ENCODE results near the gene HECTD3.

HECTD3 gene

DNA sequence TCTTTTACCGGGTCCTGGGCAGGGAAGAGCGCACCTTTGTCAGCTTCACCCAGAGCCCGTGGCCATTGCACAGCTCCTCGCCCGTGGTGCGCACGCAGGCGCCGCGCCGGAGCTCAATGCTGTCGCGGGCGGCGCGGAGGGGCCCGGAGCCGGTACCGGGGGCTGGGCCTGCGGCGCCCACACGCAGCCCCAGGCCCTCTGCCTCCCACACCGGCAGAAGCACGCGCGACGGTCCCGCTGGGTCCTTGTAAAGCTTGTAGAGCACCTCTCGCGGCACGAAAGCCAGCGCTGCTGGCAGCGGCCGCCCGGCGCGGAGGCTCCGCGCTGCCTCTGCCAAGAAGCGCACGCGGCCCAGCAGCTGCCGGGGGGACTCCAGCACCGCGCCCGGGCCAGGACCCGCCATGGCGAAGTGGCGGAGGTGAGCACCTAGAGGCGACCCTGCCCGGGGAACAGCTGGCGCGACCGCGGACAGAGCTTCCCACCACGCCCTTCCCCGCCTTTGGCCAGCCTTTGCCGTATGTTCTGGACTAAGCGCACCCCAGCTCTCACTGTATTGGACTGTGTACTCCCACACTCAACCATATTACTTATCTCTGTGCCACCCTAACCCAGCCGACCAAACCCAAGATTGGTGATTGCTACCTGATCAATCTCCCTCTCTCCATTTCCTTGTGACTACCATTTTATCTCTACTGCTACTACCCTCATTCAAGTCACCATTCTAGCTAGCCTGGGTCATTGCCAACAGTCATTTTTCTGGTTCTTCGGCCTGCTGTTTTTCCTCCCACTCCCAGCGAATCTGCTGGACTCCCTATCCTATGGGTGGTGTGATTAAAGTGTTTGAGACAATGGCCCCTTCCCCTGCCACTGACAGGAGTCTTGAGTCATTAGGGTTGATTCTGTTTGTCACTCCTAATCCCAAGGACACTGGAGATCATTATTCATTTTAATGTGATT, at the start of gene HECTD3:
Gene HECTD3 (minus strand): TSS at position 470 of the 957 bp plus-strand sequence. CDS start 67 bp downstream, at position 403.
- peak; percentile 44 to 49 (median 46) for DNase-seq (ENCODE audit: low read depth in 3 of 3)

DNA sequence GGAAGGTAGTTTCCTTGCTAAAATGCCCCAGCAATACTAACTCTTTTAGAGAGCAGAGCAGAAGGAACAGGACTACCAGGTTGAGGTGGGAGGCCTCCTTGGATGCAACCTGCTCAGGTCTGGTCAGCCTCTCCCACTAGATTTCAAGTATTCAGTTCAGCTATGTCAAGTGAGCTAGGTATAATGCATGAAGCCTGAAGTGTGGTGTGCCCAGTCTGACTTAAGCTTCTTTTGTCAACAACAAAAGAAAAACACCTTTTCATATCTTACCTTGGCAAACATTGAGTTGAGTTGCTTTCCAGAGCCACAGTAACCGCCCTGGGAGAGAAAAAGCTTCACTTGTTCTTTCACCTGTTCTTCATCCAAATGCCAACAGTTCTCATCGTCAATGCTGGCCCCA, 48.7 kb upstream of the HECTD3 start:
- no peak for DNase-seq (ENCODE audit: low read depth in 3 of 3)

DNA sequence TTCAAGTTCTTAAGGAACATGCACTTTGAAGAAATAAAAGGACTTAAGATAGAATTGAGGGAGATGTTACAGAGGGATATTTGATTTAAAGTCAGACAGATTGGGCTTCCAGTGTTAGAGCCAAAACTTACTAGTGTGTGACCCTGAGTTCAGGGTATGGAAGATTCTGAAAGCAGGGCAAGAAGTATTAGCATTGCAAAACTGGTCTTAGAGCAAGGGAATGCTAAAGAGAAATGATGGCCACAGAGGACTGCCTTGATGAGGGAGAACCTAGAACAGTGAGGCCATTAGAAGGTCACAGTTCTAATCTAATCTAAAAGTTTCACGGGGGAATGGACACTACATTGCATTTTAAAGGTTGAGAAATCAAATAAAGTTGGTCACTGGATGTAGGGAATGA, 46.4 kb upstream of the HECTD3 start:
- no peak for DNase-seq (ENCODE audit: low read depth in 3 of 3)

DNA sequence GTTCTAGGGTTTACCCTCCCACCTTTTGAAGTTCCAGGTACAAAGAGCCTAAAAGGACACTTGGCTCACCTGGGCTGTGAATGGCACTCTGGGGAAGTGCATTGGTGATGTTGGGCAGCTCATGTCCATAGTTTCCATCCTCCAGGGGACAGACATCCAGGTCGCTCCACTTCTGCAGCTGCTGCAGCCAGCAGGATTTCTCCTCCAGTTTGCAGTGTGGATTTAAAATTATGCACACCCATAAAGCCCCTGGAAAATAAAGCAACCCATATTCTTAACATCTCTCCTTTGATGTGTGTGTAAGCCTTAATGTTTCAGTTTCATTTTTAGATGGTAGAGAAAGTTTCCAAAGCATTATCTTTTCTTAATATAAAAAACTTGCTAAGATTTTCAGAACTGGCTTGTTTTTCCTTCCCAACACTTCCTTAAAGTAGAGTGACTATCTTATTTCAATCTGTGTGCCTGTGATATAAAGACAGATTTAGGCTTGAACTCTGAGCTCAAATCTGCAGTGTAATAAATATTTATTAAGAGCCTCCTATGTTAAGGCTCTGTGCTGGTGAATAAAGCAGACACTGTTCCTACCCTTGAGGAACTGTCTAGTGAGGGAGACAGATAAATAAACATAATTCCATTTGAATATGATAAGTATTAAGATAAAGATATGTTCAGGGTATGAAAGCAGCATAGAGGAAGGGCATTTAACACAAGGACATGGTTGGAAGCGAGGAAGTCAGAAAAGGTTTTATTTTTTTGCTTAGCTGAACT, 40.1 kb upstream of the HECTD3 start:
- DNase-seq (ENCODE audit: low read depth in 3 of 3) = no peak

DNA sequence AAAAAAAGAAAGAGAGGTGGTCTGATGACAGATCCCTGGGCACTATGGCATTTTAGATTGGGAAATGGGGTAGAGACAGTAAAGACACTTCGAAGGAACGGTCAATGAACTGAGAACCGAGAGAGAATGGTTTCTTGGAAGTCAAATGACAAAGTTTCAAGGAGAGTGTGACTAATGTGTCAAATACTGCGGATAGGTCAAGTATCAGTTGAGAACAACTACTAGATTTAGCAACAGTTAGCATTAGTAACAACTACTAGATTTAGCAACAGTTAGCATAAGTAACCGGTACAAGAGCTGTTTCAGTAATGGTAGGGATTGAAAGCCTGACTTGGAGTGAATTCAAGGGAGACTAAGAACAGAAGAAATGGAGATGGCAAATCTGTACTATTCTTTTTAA, 35.9 kb upstream of the HECTD3 start:
- no peak for DNase-seq (ENCODE audit: low read depth in 3 of 3)

DNA sequence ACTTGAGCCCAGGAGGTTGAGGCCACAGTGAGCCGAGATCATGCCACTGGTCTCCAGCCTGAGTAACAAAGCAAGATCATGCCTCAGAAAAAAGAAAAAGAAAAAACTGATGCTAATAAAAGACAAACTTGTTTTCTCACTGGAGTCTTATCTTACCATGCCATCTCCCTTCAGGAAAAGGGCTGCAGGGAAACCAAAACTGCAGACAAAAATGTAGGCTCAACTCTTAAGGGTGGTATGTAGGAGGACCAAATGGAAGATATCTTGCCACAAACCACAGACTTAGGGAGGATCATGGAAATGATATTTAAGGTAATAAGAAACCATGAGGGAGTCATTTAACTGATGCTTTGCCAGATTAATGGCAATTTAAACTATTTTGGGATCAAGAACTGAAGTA, 33.8 kb upstream of the HECTD3 start:
- DNase-seq (ENCODE audit: low read depth in 3 of 3) = no peak

GRCh38 chr1:45043094-45043493, 32.0 kb upstream of the HECTD3 start:
- no peak for DNase-seq (ENCODE audit: low read depth in 3 of 3)

GRCh38 chr1:45040297-45040696, 29.2 kb upstream of the HECTD3 start:
- DNase-seq (ENCODE audit: low read depth in 3 of 3) = no peak

- no peak for DNase-seq (ENCODE audit: low read depth in 3 of 3)
Measured at GRCh38 chr1:45038661-45039364, 27.7 kb upstream of the HECTD3 start.

DNA sequence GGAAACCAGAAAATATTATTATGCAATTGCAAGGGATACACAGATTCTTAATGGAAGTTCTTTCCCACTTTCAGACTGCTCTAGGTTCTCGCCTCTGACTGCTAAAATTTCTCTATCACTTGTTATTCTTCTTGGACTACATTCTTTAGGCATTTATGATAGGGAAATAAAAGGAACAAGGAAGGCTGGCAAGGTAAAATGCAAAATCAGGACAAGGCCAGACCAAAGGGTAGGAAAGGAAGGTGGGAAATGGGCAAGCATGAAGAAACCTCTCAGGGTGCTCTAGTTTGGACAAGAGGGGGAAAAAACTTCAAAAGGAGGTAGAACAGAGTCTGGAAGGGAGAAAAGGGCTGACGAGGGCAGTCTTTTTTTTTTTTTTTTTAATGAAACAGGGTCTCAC, 27.1 kb upstream of the HECTD3 start:
- no peak for DNase-seq (ENCODE audit: low read depth in 3 of 3)

- no peak for DNase-seq (ENCODE audit: low read depth in 3 of 3)
Measured at GRCh38 chr1:45037456-45037855, 26.3 kb upstream of the HECTD3 start.

DNA sequence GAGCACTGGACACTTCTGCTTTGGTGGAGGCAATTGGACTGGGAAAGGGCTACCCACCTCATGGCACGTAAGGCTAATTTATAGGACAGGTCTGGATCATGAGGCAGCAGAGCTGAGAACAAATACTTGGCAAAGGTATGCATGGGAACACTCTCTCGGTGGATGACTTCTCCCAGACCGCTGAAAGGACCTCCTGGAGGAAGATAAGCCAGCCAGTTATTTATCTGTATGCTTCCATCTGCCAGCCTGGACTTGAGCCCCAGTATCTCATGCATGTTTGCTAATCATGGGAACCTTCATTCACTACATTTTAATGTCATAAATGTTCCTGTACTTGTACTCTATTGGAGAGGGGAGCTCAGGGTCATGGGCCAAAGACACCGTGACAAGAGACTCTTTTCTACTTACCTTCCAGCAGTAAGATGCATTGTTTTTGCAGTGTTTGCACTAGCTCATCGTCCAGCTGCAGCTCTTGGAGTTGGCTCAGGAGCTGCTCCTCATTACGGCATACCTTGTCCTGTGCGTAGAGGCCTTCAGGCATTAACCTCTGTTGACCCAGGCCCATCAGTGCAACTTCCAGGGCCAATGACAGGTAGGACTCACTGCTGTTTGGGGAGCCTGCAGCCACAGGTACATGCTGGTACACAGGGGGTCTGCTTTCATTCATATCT, 24.6 kb upstream of the HECTD3 start:
- no peak for DNase-seq (ENCODE audit: low read depth in 3 of 3)

GRCh38 chr1:45033356-45033755, 22.2 kb upstream of the HECTD3 start:
- DNase-seq (ENCODE audit: low read depth in 3 of 3) = no peak

- DNase-seq (ENCODE audit: low read depth in 3 of 3) = no peak
Measured at GRCh38 chr1:45032837-45033236, 21.7 kb upstream of the HECTD3 start.

- no peak for DNase-seq (ENCODE audit: low read depth in 3 of 3)
Measured at GRCh38 chr1:45026446-45026845, 15.3 kb upstream of the HECTD3 start.

DNA sequence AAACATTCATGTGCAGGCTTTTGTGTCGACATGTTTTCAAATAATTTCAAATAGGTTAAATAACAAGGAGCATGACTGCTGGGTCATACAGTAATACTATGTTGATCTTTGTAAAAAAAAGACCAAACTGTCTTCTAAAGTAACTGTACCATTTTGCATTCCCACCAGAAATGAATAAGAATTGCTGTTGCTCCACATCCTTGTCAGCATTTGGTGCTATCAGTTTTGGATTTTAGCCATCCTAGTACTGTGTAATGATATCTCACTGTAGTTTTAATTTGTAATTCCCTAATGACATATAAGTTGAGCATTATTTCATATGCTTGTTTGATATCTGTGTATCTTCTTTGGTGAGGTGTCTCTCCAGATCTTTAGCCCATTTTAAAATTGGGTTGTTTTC, 12.5 kb upstream of the HECTD3 start:
- DNase-seq (ENCODE audit: low read depth in 3 of 3) = no peak

DNA sequence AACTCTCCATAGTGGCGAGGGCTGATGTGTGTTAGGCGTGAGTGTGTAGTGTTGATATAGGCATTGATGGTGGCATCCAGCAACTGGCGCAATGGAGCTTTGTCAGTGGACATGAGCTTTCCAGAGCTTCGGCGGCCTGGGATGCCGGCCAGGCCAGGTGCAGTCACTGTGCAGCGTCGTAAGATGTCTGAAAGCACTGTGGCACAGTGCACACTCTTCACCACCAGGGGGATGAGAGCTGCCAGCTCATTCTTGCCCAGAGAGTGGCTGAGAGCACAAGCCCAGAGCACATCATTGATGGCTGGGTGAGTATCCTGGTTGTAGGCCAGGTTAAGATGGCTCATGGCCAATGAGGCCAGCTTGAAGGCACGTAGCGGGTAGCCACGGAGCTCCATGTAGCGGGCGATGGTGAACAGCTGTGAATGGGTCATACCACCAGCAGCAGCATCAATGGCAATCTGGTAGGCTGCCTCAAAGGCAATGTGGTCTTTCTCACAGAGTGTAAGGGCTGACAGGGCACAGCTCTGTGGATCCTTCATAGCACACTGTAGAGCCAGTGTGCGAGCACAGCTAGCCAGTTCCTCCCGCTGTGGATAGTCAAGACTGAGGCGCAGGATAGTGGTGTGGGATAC, 7.6 kb upstream of the HECTD3 start:
- peak in 2 of 3 experiments; percentile 31 to 49 for DNase-seq (ENCODE audit: low read depth in 3 of 3)

DNA sequence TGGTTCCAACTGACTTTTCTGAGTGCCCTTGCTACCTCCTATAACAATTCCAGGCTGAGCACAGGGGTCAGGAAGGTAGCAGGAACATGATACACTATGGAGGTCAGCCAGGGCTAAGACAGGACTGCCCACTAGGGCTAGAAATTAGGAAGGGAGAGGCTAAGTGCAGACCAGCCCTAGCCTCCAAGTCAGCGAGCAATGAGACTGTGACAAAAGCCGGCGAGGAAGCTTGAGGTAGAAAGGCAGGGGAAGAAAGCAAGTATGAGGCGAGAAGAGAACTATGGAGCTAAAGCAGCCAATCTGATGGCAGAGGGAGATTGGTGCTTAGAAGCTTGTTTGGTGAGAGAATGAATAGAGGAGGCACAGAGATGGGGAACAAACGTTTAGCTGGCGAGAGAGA, 5.6 kb upstream of the HECTD3 start:
- no peak for DNase-seq (ENCODE audit: low read depth in 3 of 3)

DNA sequence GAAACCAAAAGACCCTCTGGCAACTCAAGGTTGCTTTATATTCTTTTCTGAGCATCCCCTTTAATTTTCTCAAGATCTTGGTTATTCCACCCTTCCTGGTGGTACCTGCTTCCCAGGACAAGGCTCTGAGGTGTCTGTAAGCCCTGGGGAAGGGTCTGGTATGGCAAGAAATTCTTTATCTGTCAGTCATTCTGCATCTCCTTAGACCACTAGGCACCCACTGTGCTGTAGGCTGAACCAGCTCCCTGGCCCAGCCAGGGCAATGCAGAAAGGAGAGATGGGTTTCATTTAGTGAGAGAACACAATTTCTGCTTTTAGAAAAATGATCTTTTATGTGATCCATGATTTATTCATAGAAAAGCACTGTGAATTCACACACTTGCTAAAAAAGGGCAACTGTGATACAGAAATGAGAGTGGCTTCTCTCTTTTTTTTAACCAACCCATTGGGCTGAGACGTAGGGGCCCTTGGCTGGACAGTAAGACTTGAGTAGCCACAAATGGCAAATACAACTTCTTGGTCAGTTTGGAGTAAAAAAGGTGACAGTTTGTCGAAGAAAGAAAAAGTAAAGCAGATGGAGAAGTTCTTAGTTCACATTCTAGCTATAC, 5.1 kb upstream of the HECTD3 start:
- no peak for DNase-seq (ENCODE audit: low read depth in 3 of 3)

DNA sequence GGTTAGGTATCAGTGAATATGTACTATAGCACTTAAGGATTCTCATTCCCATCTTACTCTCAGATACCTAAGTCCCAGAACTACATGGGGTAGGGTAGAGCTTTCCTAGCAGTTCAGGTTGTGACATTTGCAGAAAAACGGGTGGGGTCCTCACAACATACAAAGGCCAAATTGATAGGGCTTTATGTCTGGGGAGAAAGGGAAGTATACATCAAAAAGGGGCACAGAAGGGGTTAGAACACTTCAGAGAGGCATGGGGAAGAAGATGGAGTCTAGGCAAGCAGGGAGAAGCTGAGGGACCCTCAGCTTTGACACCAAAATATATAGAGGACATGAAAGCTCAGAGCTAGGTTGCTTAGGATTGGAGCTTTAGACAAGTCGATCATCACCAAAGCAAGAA, 4.6 kb upstream of the HECTD3 start:
- no peak for DNase-seq (ENCODE audit: low read depth in 3 of 3)

Measured in stimulated activated CD4-positive, alpha-beta T cell treated with anti-CD3 and anti-CD28 coated beads, TNF-alpha, amount 100 ng/mL, for 4 hours (primary cell).